IMR-90 (cell line): ENCODE results near the gene DENND6B. TPM values are rescaled to one million over a fixed set of nuclear protein-coding genes. Genes with fewer than 3 reads are reported as not detected.

Source experiments
- ATAC-seq: fragments of 200-7000 bp; cut with Tn5 transposase; 2 replicates; pipeline ENCODE4 v1.9.1; 2020; ENCODE audit warnings: low read depth, mild to moderate bottlenecking, moderate library complexity
- BruUV-seq: library from RNA; stranded (reverse); fragments of 400-500 nt; replicated peaks from 2 replicates; lab custom pipeline; 2021; lab: Mats Ljungman, UMichigan
- CTCF ChIA-PET: fragments of 300-600 bp; formaldehyde crosslinking; extraction: SDS; loops from one replicate; lab custom pipeline; 2021; ENCODE audit warnings: antibody characterized with exemption; lab: Yijun Ruan, JAX
- POLR2A ChIA-PET: fragments of 300-600 bp; sonication (Branson Sonifier 250); formaldehyde crosslinking; loops from one replicate; lab custom pipeline; 2022; ENCODE audit warnings: antibody characterized with exemption; ENCODE audit not compliant: unreplicated experiment; lab: Charles Lee
- DNase-seq: peaks from one replicate; pipeline ENCODE4 v3.0.0; 2013
- H2AFZ ChIP-seq: replicated peaks from 2 replicates; pipeline ENCODE3; 2013; ENCODE audit warnings: low read length, mild to moderate bottlenecking; ENCODE audit not compliant: poor library complexity
- H2AK5ac ChIP-seq: 2 replicates; pipeline ENCODE4 v1.6.1; 2013; ENCODE audit warnings: low read depth, low read length, inconsistent platforms
- H2AK9ac ChIP-seq: replicated peaks from 2 replicates; pipeline ENCODE3; 2013; ENCODE audit warnings: mild to moderate bottlenecking, low read depth, low read length, moderate library complexity; ENCODE audit not compliant: poor library complexity
- H2BK120ac ChIP-seq: 2 replicates; pipeline ENCODE4 v1.6.1; 2013; ENCODE audit warnings: low read depth, low read length, inconsistent platforms
- H2BK15ac ChIP-seq: 3 replicates; pipeline ENCODE4 v1.6.1; 2013; ENCODE audit warnings: low read depth, low read length, inconsistent platforms
- H2BK20ac ChIP-seq: 2 replicates; pipeline ENCODE4 v1.6.1; 2013; ENCODE audit warnings: low read depth, mild to moderate bottlenecking, inconsistent platforms, low read length, moderate library complexity
- H2BK5ac ChIP-seq: 2 replicates; pipeline ENCODE4 v1.6.1; 2013; ENCODE audit warnings: mild to moderate bottlenecking, low read depth, low read length, inconsistent platforms; ENCODE audit not compliant: poor library complexity, severe bottlenecking
- H3K14ac ChIP-seq: replicated peaks from 2 replicates; pipeline ENCODE4 v1.6.1; 2013; ENCODE audit warnings: low read depth, low read length, inconsistent platforms
- H3K18ac ChIP-seq: 2 replicates; pipeline ENCODE4 v1.6.1; 2013; ENCODE audit warnings: low read depth, low read length, control low read depth
- H3K23ac ChIP-seq: 2 replicates; pipeline ENCODE4 v1.6.1; 2013; ENCODE audit warnings: low read depth, low read length, inconsistent platforms
- H3K27ac ChIP-seq: 2 replicates; pipeline ENCODE4 v1.5.1; 2013; ENCODE audit warnings: mild to moderate bottlenecking, control low read depth, low read length; ENCODE audit not compliant: insufficient read depth
- H3K27me3 ChIP-seq: 2 replicates; pipeline ENCODE4 v1.6.1; 2013; ENCODE audit warnings: low read length; ENCODE audit not compliant: control insufficient read depth, insufficient read depth
- H3K36me3 ChIP-seq: 2 replicates; pipeline ENCODE4 v1.6.1; 2013; ENCODE audit warnings: low read length, mixed read lengths; ENCODE audit not compliant: control insufficient read depth, insufficient read depth
- H3K4ac ChIP-seq: 2 replicates; pipeline ENCODE4 v1.6.1; 2013; ENCODE audit warnings: low read depth, low read length, inconsistent platforms
- H3K4me1 ChIP-seq: 2 replicates; pipeline ENCODE4 v1.6.1; 2013; ENCODE audit warnings: low read length, mixed read lengths; ENCODE audit not compliant: control insufficient read depth, insufficient read depth
- H3K4me2 ChIP-seq: 2 replicates; pipeline ENCODE4 v1.6.1; 2013; ENCODE audit warnings: low read depth, mild to moderate bottlenecking, control low read depth, low read length, moderate library complexity
- H3K4me3 ChIP-seq: 2 replicates; pipeline ENCODE4 v1.5.1; 2013; ENCODE audit warnings: low read depth, mild to moderate bottlenecking, control low read depth, low read length, moderate library complexity; ENCODE audit not compliant: insufficient read depth
- H3K56ac ChIP-seq: 2 replicates; pipeline ENCODE4 v1.6.1; 2013; ENCODE audit warnings: low read length, inconsistent platforms; ENCODE audit not compliant: insufficient read depth; ENCODE audit errors: extremely low read depth
- H3K79me1 ChIP-seq, 2 experiments: 2 replicates each; pipeline ENCODE4 v1.6.1; 2013; ENCODE audit warnings: low read length in 2 of 2, inconsistent platforms in 1 of 2, low read depth in 1 of 2
- H3K9ac ChIP-seq: 2 replicates; pipeline ENCODE4 v1.6.1; 2013; ENCODE audit warnings: low read depth, low read length, control low read depth
- H3K9me1 ChIP-seq: 2 replicates; pipeline ENCODE4 v1.6.1; 2013; ENCODE audit warnings: low read length, inconsistent platforms; ENCODE audit not compliant: insufficient read depth
- H3K9me3 ChIP-seq: 2 replicates; pipeline ENCODE4 v1.6.1; 2013; ENCODE audit warnings: low read length; ENCODE audit not compliant: control insufficient read depth, insufficient read depth
- H4K20me1 ChIP-seq: 2 replicates; pipeline ENCODE4 v1.6.1; 2013; ENCODE audit warnings: low read length, inconsistent platforms; ENCODE audit not compliant: insufficient read depth
- H4K5ac ChIP-seq: 2 replicates; pipeline ENCODE4 v1.6.1; 2013; ENCODE audit warnings: mild to moderate bottlenecking, low read depth, low read length, control low read depth
- H4K8ac ChIP-seq, 2 experiments: 2 replicates each; pipeline ENCODE4 v1.6.1; 2013; ENCODE audit warnings: low read depth in 2 of 2, low read length in 2 of 2, control low read depth in 1 of 2, inconsistent platforms in 1 of 2
- H4K91ac ChIP-seq: 2 replicates; pipeline ENCODE4 v1.6.1; 2013; ENCODE audit warnings: low read depth, low read length, inconsistent platforms; ENCODE audit not compliant: insufficient read depth
- CEBPB ChIP-seq: IDR thresholded peaks from 2 replicates; pipeline ENCODE4 v1.6.1; 2012; ENCODE audit warnings: low read depth, low read length, improper control_type of control experiment
- ELK1 ChIP-seq: fragments of 150-350 bp; IDR thresholded peaks from 2 replicates; pipeline ENCODE4 v1.6.1; 2016; ENCODE audit warnings: low read depth, mild to moderate bottlenecking, low read length, moderate library complexity, borderline replicate concordance
- MAFK ChIP-seq: IDR thresholded peaks from 2 replicates; pipeline ENCODE4 v1.6.1; 2012; ENCODE audit warnings: low read depth, low read length, improper control_type of control experiment
- MXI1 ChIP-seq: IDR thresholded peaks from 2 replicates; pipeline ENCODE4 v1.6.1; 2012; ENCODE audit warnings: low read depth, mild to moderate bottlenecking, low read length, moderate library complexity, borderline replicate concordance
- POLR2A ChIP-seq: IDR thresholded peaks from 2 replicates; pipeline ENCODE4 v1.6.1; 2012; ENCODE audit warnings: mild to moderate bottlenecking, low read depth, low read length
- WGBS, 2 experiments: methylation state at CpG; one replicate each; pipeline versions ENCODE4 v1.1.5 to v1.1.7; 2013; ENCODE audit warnings: missing lambda C conversion rate in 2 of 2; ENCODE audit not compliant: insufficient read length in 1 of 2; ENCODE audit errors: extremely low coverage in 2 of 2; 5-methylcytosine and 5-hydroxymethylcytosine counted together
- dilution Hi-C: fragments of 300-500 bp; cut with HindIII; formaldehyde crosslinking; loops from one replicate; pipeline ENCODE4 v1.14.3; 2018; ENCODE audit warnings: low sequenced_read_pairs; ENCODE audit not compliant: unreplicated experiment
- in situ Hi-C: fragments of 300-500 bp; cut with MboI; formaldehyde crosslinking; loops from 3 replicates; pipeline ENCODE4 v1.14.3; 2019; ENCODE audit warnings: low sequenced_read_pairs, inconsistent platforms, mixed read lengths
- intact Hi-C: fragments of 100-400 bp; cut with micrococcal nuclease; formaldehyde crosslinking; loops from 2 replicates; pipeline ENCODE4 v1.10.0; 2022
- polyA plus RNA-seq, 3 experiments: library from polyadenylated mRNA; depleted of rRNA; stranded (reverse); fragments of >200 nt; gene quantifications; 2 replicates each; pipeline ENCODE4 v1.2.3, GENCODE V29; 2012; ENCODE audit warnings: low replicate concordance in 1 of 3
- total RNA-seq: library from RNA; depleted of rRNA; stranded (reverse); fragments of >200 nt; gene quantifications from 2 replicates; pipeline ENCODE4 v1.2.3, GENCODE V29; 2012

Gene DENND6B
- total and polyA plus RNA-seq, 2 of the 4 experiments (the other 2 are of a cell fraction), result 0.36 to 4.9 TPM

GRCh38 chr22:50320671-50321325 is 6.0 kb downstream of the DENND6B start:
- Histone ChIP-seq H4K91ac (no peak overlapping the region), H2BK20ac (no peak overlapping the region), H2BK15ac (no peak overlapping the region), H3K9me1 (no peaks in the 10 kb centered on the region), H3K9ac (no peak overlapping the region), H4K8ac (no peak overlapping the region), H3K36me3 (no peaks in the 10 kb centered on the region), H2AK9ac (no peak overlapping the region), H4K5ac (no peak overlapping the region), H4K20me1 (no peaks in the 10 kb centered on the region), H3K4me1 (no peaks in the 10 kb centered on the region), H3K4ac (no peak overlapping the region), H2AFZ (no peak overlapping the region), H3K9me3 (no peaks in the 10 kb centered on the region), H2BK5ac (no peak overlapping the region), H3K23ac (no peak overlapping the region), H2BK120ac (no peak overlapping the region), H2AK5ac (no peak overlapping the region), H3K56ac (no peak overlapping the region), H3K27me3 (no peaks in the 10 kb centered on the region; the same call in 1 of the 2 replicates), H3K79me1 (0 out of 4 replicates have a peak, but pooled peaks cover 0 to 4% of the 10 kb centered on the region in 2 experiments), H3K14ac (no peak overlapping the region), H3K4me3 (no peak overlapping the region), H3K18ac (no peak overlapping the region), H3K27ac (no peak overlapping the region), H3K4me2 (no peak overlapping the region)
- dilution Hi-C loops (no loop called here), in situ Hi-C loops (loop anchor here (10.0 kb wide), 1 partner anchor 46 kb away; the partner anchor contains the start of gene MAPK11), intact Hi-C loops (no loop called here)
- WGBS, 2 experiments, result 56% methylated on average over 4 of the region's 10 CpGs; no CpG with 5 or more reads in 1 of the 2 experiments
- DNase-seq (no peak), ATAC-seq (no peak)
- no TSS peak for BruUV-seq
- POLR2A ChIA-PET, result interaction anchor here (1.0 kb wide), 1 partner anchor 12 kb away, joined by 4 read pairs; no protein-coding TSS in a partner anchor
- TF ChIP-seq CEBPB (no peak), MXI1 (no peak), POLR2A (no peak), ELK1 (no peak), MAFK (no peak)
- CTCF ChIA-PET, result no interaction called here
